ENCODE data around the gene OR13F1.

Gene OR13F1

DNA sequence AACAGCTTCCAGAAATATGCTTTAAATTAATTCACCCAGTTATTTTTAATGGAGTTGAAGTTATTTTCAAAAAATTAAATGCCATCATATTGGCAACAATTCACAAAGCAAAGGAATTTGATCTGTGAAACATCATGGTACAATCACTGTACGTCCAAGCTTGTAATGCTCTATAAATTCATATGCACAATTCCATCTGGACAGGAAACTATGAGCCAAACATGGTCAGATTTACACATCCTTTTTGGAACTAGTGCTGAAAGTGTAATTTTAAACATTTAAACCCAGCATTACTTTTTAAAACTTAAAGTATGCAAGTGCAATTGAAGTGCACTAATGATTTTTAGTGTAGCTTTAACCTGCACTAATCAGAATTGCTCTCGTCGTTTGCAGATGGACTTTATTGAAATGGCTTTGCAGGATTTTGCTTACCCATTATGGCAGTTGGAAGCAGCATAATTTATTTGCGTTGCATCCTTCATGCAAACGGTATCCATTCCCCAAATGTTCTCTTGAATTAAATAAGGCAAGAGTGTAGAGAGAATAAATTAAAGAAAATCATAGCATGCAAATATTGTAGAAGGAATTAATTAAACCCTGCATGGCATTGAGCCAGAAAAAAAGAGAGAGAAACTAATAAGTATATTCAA is 21.0 kb upstream of the OR13F1 start:
- H3K27ac ChIP-seq (ENCODE audit: low read depth, low read length) = no peak overlapping the region
- H4K8ac ChIP-seq (ENCODE audit: low read depth, low read length) = no peak overlapping the region
- no peak overlapping the region for H2AFZ ChIP-seq (ENCODE audit: insufficient read depth, low read length, poor library complexity)
- H3K79me2 ChIP-seq (ENCODE audit: control insufficient read depth, insufficient read depth, low read length, poor library complexity) = no peaks in the 10 kb centered on the region
- no peak overlapping the region for H4K12ac ChIP-seq (ENCODE audit: low read depth, low read length)
- H3K14ac ChIP-seq (ENCODE audit: low read length) = no peak overlapping the region
- H2BK120ac ChIP-seq (ENCODE audit: insufficient read depth, low read length, poor library complexity) = no peak overlapping the region
- DNase-seq = no peak
- no peak overlapping the region for H2BK12ac ChIP-seq (ENCODE audit: low read length)
- H2AK5ac ChIP-seq (ENCODE audit: low read length) = no peak overlapping the region
- H3K23ac ChIP-seq (ENCODE audit: low read length) = no peak overlapping the region
- H3K9me3 ChIP-seq (ENCODE audit: insufficient read depth, low read depth, low read length) = no peaks in the 10 kb centered on the region
- no peaks in the 10 kb centered on the region for H3K27me3 ChIP-seq (ENCODE audit: insufficient read depth, low read length)
- no peaks in the 10 kb centered on the region for H3K79me1 ChIP-seq (ENCODE audit: low read length)
- no CpG with 5 or more reads among the region's 5 CpGs for WGBS (ENCODE audit: extremely low coverage, insufficient coverage, insufficient read length)
- H3K36me3 ChIP-seq (ENCODE audit: control insufficient read depth in 1 of 2, insufficient read depth in 2 of 2, low read length in 2 of 2) = no peaks in the 10 kb centered on the region
- H2BK5ac ChIP-seq (ENCODE audit: low read depth, low read length, poor library complexity) = no peak overlapping the region
- no peak overlapping the region for H3K9ac ChIP-seq (ENCODE audit: low read length)
- no peak overlapping the region for H4K91ac ChIP-seq (ENCODE audit: low read depth, low read length)
- H3K4me1 ChIP-seq (ENCODE audit: control insufficient read depth in 1 of 2, insufficient read depth in 2 of 2, low read length in 2 of 2) = no peaks in the 10 kb centered on the region
- H3K18ac ChIP-seq (ENCODE audit: low read length) = no peak overlapping the region
- no peak overlapping the region for H3K4me2 ChIP-seq (ENCODE audit: low read length)
- H3K4ac ChIP-seq (ENCODE audit: low read depth, low read length) = no peak overlapping the region
- no peak overlapping the region for H3K4me3 ChIP-seq (ENCODE audit: low read depth, low read length)

- Histone ChIP-seq H3K4ac (ENCODE audit: low read depth, low read length) (no peak overlapping the region), H3K23ac (ENCODE audit: low read length) (no peak overlapping the region), H3K9ac (ENCODE audit: low read length) (no peak overlapping the region), H4K91ac (ENCODE audit: low read depth, low read length) (no peak overlapping the region), H2BK120ac (ENCODE audit: insufficient read depth, low read length, poor library complexity) (no peak overlapping the region), H4K8ac (ENCODE audit: low read depth, low read length) (no peak overlapping the region), H4K12ac (ENCODE audit: low read depth, low read length) (no peak overlapping the region), H2AFZ (ENCODE audit: insufficient read depth, low read length, poor library complexity) (no peak overlapping the region), H3K18ac (ENCODE audit: low read length) (no peak overlapping the region), H3K27me3 (ENCODE audit: insufficient read depth, low read length) (no peaks in the 10 kb centered on the region), H3K4me3 (ENCODE audit: low read depth, low read length) (no peak overlapping the region), H3K36me3 (ENCODE audit: control insufficient read depth in 1 of 2, insufficient read depth in 2 of 2, low read length in 2 of 2) (no peaks in the 10 kb centered on the region), H3K4me1 (ENCODE audit: control insufficient read depth in 1 of 2, insufficient read depth in 2 of 2, low read length in 2 of 2) (no peaks in the 10 kb centered on the region), H3K79me1 (ENCODE audit: low read length) (no peaks in the 10 kb centered on the region), H3K14ac (ENCODE audit: low read length) (no peak overlapping the region), H3K27ac (ENCODE audit: low read depth, low read length) (no peak overlapping the region), H3K9me3 (ENCODE audit: insufficient read depth, low read depth, low read length) (no peaks in the 10 kb centered on the region), H3K79me2 (ENCODE audit: control insufficient read depth, insufficient read depth, low read length, poor library complexity) (no peaks in the 10 kb centered on the region), H2AK5ac (ENCODE audit: low read length) (no peak overlapping the region), H2BK12ac (ENCODE audit: low read length) (no peak overlapping the region), H3K4me2 (ENCODE audit: low read length) (no peak overlapping the region), H2BK5ac (ENCODE audit: low read depth, low read length, poor library complexity) (no peak overlapping the region)
- WGBS (ENCODE audit: extremely low coverage, insufficient coverage, insufficient read length) = no CpG with 5 or more reads among the region's 2 CpGs
- no peak for DNase-seq
These were observed 19.0 kb upstream of the OR13F1 start for GRCh38 chr9:104485014-104485413.

- no peak overlapping the region for H2AFZ ChIP-seq (ENCODE audit: insufficient read depth, low read length, poor library complexity)
- H4K8ac ChIP-seq (ENCODE audit: low read depth, low read length) = no peak overlapping the region
- no peak overlapping the region for H2AK5ac ChIP-seq (ENCODE audit: low read length)
- H3K79me2 ChIP-seq (ENCODE audit: control insufficient read depth, insufficient read depth, low read length, poor library complexity) = no peaks in the 10 kb centered on the region
- no peaks in the 10 kb centered on the region for H3K27me3 ChIP-seq (ENCODE audit: insufficient read depth, low read length)
- no peak overlapping the region for H3K9ac ChIP-seq (ENCODE audit: low read length)
- no peak overlapping the region for H2BK5ac ChIP-seq (ENCODE audit: low read depth, low read length, poor library complexity)
- H4K12ac ChIP-seq (ENCODE audit: low read depth, low read length) = no peak overlapping the region
- no peak overlapping the region for H2BK120ac ChIP-seq (ENCODE audit: insufficient read depth, low read length, poor library complexity)
- H3K23ac ChIP-seq (ENCODE audit: low read length) = no peak overlapping the region
- H3K27ac ChIP-seq (ENCODE audit: low read depth, low read length) = no peak overlapping the region
- no peaks in the 10 kb centered on the region for H3K36me3 ChIP-seq (ENCODE audit: control insufficient read depth in 1 of 2, insufficient read depth in 2 of 2, low read length in 2 of 2)
- no peaks in the 10 kb centered on the region for H3K79me1 ChIP-seq (ENCODE audit: low read length)
- H3K9me3 ChIP-seq (ENCODE audit: insufficient read depth, low read depth, low read length) = no peaks in the 10 kb centered on the region
- no peak overlapping the region for H3K4me2 ChIP-seq (ENCODE audit: low read length)
- WGBS (ENCODE audit: extremely low coverage, insufficient coverage, insufficient read length) = no CpG with 5 or more reads among the region's 3 CpGs
- peak in 1 of 2 donors; percentile 4 for DNase-seq
- H2BK12ac ChIP-seq (ENCODE audit: low read length) = no peak overlapping the region
- H3K4ac ChIP-seq (ENCODE audit: low read depth, low read length) = no peak overlapping the region
- no peak overlapping the region for H3K18ac ChIP-seq (ENCODE audit: low read length)
- no peaks in the 10 kb centered on the region for H3K4me1 ChIP-seq (ENCODE audit: control insufficient read depth in 1 of 2, insufficient read depth in 2 of 2, low read length in 2 of 2)
- no peak overlapping the region for H4K91ac ChIP-seq (ENCODE audit: low read depth, low read length)
- no peak overlapping the region for H3K14ac ChIP-seq (ENCODE audit: low read length)
- H3K4me3 ChIP-seq (ENCODE audit: low read depth, low read length) = no peak overlapping the region
These were observed 9.3 kb upstream of the OR13F1 start for GRCh38 chr9:104494808-104495207.

GRCh38 chr9:104503440-104503839 is 623 bp upstream of the OR13F1 start:
- no peaks in the 10 kb centered on the region for H3K36me3 ChIP-seq (ENCODE audit: control insufficient read depth in 1 of 2, insufficient read depth in 2 of 2, low read length in 2 of 2)
- no peaks in the 10 kb centered on the region for H3K27me3 ChIP-seq (ENCODE audit: insufficient read depth, low read length)
- no peak overlapping the region for H2BK120ac ChIP-seq (ENCODE audit: insufficient read depth, low read length, poor library complexity)
- no peak overlapping the region for H4K12ac ChIP-seq (ENCODE audit: low read depth, low read length)
- no peak overlapping the region for H3K18ac ChIP-seq (ENCODE audit: low read length)
- H2AFZ ChIP-seq (ENCODE audit: insufficient read depth, low read length, poor library complexity) = no peak overlapping the region
- H3K4me1 ChIP-seq (ENCODE audit: control insufficient read depth in 1 of 2, insufficient read depth in 2 of 2, low read length in 2 of 2) = no peaks in the 10 kb centered on the region
- no peaks in the 10 kb centered on the region for H3K79me2 ChIP-seq (ENCODE audit: control insufficient read depth, insufficient read depth, low read length, poor library complexity)
- H3K4me3 ChIP-seq (ENCODE audit: low read depth, low read length) = no peak overlapping the region
- no peak overlapping the region for H3K14ac ChIP-seq (ENCODE audit: low read length)
- no peak overlapping the region for H2BK12ac ChIP-seq (ENCODE audit: low read length)
- no peak overlapping the region for H3K27ac ChIP-seq (ENCODE audit: low read depth, low read length)
- no peak overlapping the region for H3K23ac ChIP-seq (ENCODE audit: low read length)
- no peak overlapping the region for H4K91ac ChIP-seq (ENCODE audit: low read depth, low read length)
- H3K79me1 ChIP-seq (ENCODE audit: low read length) = no peaks in the 10 kb centered on the region
- H3K9me3 ChIP-seq (ENCODE audit: insufficient read depth, low read depth, low read length) = no peaks in the 10 kb centered on the region
- DNase-seq = no peak
- H3K4me2 ChIP-seq (ENCODE audit: low read length) = no peak overlapping the region
- H4K8ac ChIP-seq (ENCODE audit: low read depth, low read length) = no peak overlapping the region
- no peak overlapping the region for H2AK5ac ChIP-seq (ENCODE audit: low read length)
- H3K9ac ChIP-seq (ENCODE audit: low read length) = no peak overlapping the region
- no peak overlapping the region for H2BK5ac ChIP-seq (ENCODE audit: low read depth, low read length, poor library complexity)
- H3K4ac ChIP-seq (ENCODE audit: low read depth, low read length) = no peak overlapping the region
